ENCODE data around the gene DTD1.

DNA sequence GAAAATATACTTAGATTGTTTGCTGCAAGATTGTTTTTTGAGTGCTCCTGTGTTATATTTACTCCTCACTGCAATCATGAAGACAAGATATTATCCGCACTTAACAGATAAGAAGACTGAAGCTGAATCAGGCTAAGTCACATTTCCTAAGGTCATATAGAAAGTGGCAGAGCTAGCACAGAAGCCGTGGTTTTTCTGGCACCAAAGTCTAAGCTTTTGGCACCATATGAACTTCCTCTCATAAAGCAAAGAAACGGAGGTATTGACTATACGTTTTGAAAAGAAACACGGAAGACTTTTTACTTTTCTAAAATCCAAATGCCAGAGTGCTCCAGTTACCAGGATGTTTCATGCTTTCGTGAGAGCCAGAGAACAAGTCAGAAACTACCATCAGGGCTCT lies 9.3 kb upstream of the DTD1 start:
- TF ChIP-seq, protein P1, sequence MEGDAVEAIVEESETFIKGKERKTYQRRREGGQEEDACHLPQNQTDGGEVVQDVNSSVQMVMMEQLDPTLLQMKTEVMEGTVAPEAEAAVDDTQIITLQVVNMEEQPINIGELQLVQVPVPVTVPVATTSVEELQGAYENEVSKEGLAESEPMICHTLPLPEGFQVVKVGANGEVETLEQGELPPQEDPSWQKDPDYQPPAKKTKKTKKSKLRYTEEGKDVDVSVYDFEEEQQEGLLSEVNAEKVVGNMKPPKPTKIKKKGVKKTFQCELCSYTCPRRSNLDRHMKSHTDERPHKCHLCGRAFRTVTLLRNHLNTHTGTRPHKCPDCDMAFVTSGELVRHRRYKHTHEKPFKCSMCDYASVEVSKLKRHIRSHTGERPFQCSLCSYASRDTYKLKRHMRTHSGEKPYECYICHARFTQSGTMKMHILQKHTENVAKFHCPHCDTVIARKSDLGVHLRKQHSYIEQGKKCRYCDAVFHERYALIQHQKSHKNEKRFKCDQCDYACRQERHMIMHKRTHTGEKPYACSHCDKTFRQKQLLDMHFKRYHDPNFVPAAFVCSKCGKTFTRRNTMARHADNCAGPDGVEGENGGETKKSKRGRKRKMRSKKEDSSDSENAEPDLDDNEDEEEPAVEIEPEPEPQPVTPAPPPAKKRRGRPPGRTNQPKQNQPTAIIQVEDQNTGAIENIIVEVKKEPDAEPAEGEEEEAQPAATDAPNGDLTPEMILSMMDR (IDR thresholded peaks at IDR 0.05), result no peak
- no peak for TF ChIP-seq EP300 (IDR thresholded peaks at IDR 0.05)
